UCSD-AML1 (cell line): ENCODE measurements around the gene TYW5.
A peak's percentile ranks its signal among the peaks of the same experiment; 100 is the strongest.
"Not testable (repeated sequence)": the region's sequence is repeated elsewhere in the genome, so short reads cannot be mapped to it uniquely, and the experiment has no call there.

Experiments
- DNase-seq: peaks from one replicate; lab custom pipeline; 2025; ENCODE audit not compliant: unreplicated experiment; lab: John Stamatoyannopoulos, UW

TYW5 gene

DNA sequence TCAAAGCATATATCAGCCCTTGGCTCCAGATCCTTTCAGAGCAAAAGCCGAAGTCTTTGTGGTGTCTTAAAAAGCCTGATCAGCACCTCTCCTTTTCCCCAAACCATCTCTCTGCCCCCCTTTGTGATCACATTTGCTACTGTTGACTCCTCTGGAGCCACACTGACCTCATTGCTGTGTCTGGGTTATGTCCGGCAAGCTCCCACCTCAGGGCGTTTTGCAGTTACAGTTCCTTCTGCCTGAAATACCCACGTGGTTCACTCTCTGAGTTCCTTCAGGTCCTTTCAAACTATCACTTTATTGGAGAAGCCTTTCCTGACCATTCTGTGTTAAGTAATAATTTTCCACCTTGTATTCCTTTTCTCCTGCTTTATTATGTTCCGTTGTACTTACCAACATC is 32.4 kb downstream of the TYW5 start:
- no peak for DNase-seq

DNA sequence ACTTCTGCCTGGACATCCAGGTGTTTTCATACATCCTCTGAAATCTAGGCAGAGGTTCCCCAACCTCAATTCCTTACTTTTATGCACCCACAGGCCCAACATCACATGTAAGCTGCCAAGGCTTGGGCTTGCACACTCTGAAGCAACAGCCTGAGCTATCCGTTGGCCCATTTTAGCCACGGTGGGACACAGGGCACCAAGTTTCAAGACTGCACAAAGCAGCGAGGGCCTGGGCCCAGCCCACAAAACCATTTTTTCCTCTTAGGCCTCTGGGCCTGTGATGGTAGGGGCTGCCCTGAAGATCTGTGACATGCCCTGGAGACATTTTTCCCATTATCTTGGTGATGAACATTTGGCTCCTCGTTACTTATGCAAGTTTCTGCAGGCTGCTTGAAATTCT is 38.3 kb downstream of the TYW5 start:
- no peak for DNase-seq

DNA sequence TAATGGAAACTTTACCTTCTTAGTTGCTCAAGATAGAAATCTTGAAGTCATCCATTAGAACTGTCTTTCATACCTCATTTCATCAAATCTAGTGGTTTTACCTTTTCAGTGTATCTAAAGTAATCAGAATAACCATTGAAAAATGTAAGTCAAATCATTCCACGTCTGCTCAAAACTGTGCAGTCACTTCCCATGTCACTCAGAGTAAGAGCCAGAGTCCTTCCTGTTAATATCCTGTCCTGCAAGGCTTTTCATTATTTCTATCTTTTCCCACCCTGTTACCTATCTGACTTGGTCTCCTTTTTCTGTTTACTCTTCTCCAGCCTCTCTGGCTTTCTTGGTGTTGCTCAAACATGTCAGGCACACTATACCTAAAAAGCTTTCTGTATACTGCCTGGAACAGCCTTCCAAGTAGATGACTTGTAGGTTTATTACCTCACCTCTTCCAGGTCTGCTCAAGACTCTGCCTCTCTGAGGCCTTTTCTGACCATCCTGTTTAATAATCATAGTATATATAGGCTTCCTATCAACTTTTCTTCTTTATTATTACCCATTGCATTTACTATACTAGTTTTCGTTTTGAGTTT is 40.8 kb downstream of the TYW5 start:
- no peak for DNase-seq

DNA sequence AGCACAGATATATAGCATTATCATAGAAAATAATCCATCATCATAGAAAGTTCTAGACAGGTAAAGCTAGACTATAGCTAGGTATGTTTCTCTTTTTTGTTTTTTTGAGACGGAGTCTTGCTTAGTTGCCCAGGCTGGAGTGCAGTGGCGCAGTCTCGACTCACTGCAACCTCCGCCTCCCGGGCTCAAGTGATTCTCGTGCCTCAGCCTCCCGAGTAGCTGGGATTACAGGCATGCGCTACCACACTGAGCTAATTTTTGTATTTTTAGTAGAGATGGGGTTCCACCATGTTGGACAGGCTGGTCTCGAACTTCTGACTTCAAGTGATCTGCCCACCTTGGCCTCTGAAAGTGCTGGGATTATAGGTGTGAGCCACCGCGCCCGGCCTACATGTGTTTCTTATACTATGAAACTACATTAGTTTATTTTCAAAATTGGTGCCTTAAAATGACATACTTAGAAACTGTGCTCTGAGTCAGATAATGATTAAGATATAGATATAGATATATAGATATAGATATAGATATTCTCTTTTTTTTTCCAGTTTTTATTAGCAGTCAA is 42.7 kb downstream of the TYW5 start:
- DNase-seq = not testable (repeated sequence)

DNA sequence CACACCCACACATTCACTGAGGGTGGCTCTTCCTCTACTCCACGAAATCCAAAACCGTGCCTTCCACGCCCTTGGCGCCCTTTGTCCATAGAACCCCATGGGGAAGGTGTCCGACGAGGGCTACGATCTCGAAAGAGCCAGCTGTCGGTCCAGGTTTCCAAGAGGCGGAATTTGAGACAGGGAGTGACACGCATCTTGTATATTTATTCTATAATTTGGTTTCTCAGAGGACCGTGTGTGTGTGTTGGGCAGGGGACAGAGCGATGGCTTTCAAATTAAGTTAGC is 43.5 kb downstream of the TYW5 start:
- DNase-seq = no peak

DNA sequence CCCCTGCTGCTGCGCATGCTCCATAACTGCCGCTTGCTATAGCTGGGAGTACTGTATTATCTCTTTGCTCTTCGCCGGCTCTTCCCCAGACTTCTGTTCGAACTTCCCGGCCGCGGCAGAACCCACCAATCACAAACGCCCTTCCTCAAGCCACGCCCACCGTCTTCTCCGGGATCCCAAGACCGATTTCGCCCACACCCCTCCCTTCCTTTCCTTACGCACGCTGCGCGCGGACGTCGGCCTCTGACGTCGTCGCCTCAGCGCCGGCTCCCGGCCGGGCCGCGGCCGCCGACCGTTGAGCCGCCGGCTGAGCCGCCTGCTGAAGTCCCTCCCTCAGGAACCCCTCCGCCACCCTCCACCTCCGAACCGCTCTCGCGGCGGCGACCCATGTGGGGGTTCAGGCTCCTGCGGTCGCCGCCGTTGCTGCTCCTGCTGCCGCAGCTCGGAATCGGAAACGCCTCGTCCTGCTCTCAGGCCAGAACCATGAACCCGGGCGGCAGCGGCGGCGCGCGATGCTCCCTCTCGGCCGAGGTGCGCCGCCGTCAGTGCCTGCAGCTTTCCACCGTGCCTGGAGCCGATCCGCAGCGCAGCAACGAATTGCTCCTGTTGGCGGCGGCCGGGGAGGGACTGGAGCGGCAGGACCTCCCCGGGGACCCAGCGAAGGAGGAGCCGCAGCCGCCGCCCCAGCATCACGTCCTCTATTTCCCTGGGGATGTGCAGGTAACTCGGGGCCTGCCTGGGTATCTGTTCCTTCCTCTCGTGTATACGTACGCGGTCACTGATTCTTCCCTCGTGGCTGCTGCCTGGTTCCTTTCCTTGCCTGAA is 44.0 kb downstream of the TYW5 start, which contains the start of gene C2orf69:
TSS of gene C2orf69 (plus strand) at position 242 of the 825 bp plus-strand sequence. CDS start at position 388, 146 bp downstream.
- peak; percentile 96 for DNase-seq

DNA sequence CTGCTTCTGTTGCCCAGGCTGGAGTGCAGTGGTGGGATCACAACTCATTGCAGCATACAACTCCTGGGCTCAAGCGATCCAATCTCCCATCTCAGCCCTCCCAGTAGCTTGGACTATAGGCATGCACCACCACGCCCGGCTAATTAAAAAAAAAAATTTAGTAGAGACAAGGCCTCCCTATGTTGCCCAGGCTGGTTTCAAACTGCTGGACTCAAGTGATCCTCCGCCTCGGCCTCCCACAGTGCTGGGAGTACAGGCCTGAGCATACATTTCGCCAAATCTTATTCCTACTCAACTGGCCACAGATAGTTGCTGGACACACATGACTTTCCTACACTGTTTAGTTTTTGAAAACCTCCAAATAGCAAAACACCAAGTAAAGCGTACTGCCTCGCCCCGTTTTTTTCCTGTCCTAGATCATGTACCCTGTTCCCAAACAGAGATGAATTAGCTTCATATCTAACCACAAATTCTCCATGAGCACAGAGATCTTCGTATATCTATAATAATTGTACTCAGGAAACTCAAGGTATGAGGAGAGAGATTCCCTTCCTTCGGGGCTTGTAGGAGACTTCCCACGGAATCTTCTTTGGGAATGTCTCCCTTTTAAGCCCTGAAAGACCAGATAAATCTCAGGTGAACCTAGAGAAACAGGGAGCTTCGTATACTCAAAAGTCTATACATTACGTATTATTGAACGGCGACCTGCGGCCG is 44.8 kb downstream of the TYW5 start:
- no peak for DNase-seq

DNA sequence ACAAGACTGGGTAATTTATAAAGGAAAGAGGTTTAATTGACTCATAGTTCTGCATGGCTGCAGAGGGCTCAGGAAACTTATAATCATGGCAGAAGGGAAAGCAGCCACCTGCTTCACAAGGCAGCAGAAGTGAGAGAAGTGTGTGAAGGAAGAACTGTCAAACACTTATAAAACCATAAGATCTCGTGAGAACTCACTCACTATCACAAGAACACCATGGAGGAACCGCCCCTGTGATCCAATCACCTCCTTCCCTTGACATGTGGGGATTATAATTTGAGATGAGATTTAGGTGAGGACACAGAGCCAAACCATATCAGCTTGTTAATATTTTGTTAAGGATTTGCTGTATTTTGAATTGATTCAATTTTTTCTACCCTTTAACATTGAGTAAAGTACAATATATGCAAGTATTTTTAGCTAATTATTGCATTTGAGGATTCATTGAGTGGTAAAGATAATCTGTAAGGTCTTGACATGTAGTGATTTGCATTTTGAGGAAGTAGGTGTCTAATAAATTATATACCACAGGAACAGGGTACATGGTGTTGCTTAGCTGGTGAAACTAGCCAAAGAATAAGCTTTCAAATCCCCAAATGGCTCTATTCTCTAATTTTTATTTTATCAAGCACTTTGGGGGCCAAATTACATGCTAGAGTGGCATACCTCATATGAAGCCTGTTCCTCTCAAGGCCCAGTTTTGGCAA is 48.1 kb downstream of the TYW5 start:
- DNase-seq = no peak

DNA sequence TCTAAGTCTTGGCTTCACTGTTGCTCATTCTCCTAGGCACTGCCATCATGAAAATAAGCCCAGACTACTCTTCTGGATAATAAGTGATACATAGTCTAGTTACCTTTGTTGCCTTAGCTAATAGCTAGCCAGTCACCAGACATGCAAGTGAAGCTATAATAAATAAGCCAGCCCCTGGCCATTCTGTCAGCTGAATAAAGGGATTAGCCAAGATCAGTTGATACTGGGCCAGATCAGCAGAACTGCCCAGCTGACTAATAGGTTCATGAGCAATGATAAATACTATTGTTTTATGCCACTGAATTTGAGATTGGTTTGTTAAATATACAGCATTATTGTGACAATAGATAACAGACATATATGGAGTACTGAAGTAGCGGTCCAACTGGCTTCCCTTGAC is 52.2 kb downstream of the TYW5 start:
- DNase-seq = no peak

DNA sequence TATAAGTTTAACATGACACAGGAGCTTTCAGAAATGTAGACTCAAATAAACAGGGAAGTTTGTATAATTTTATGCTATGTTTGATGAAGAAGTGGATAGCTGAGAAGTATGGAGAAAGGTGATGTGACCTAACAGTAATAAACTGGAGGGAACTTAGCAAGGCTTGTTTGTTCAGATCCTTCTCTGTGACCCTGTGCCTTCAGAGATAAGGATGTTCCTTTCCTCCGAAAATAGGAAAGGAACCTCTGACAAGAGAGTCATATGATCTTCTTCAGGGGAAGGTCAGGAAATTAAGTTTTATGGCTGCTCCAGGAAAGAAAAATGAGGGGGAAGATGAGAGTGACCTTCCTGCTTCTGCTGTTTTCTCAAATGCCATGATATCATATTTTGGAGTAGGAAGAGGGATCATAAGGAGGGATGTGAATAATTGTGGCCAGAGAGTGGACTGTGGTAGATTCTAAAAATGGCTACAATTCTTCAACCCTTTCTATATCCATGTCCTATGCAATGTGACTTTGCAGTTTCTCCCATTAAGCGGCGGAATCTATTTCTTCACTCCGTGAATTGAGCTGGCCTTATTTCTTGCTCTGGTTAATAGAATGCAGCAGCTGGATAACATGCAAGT is 52.7 kb downstream of the TYW5 start:
- DNase-seq = no peak

DNA sequence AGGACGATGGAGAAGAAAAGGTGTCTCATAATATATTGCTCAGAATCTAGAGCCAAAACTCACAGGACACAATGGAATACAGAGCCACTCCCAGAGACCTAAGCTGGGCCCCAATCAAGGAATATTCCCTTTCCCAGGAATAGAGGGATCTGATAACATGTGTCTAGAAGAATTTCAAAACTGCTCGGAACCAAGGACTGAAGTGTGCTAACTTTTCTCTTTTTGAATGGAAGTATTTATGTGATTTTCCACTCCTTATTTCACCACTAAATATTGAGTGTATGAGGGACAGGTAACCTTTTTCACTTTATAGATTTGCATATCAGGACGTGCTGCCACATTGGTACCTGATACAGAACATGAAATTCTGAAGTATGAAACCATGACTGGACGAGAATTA is 53.3 kb downstream of the TYW5 start:
- no peak for DNase-seq

DNA sequence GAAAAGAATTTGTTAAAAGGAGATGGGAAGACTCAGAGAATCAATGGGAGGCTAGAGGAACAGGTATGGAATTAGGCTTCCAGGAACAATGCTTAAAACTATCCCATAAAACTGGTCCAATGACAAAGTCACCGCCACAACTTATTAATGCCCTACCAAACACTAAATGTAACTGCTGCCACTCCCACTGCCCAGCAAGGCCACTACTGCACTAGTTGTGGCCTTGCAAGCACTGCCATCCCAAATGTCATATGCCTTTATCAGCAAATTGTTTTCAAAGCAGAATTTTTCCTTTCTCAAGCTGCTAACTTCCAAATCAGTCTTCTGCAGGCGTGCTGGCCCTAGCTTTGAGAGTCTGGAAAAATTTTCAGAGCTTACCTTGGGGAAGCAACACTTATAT is 58.7 kb downstream of the TYW5 start:
- no peak for DNase-seq

DNA sequence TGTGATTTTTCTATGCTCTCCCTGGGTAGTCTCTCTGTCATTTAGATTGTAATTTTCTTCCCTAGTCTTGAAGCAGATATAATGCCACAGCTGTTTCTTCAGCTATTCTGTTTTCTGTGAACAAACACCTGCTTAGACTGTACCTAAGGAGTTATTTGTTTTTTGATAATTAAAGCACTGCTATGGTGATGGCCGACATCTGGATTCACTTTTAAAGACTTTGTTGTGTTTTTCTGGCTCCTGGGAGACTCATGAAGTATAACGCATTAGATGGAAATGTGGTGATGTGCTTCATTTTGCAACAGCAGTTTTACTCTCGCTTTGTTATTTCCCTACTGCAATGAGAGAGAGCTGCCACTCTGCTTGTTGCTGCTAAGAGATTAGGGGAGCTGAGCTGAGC is 59.9 kb downstream of the TYW5 start:
- no peak for DNase-seq

DNA sequence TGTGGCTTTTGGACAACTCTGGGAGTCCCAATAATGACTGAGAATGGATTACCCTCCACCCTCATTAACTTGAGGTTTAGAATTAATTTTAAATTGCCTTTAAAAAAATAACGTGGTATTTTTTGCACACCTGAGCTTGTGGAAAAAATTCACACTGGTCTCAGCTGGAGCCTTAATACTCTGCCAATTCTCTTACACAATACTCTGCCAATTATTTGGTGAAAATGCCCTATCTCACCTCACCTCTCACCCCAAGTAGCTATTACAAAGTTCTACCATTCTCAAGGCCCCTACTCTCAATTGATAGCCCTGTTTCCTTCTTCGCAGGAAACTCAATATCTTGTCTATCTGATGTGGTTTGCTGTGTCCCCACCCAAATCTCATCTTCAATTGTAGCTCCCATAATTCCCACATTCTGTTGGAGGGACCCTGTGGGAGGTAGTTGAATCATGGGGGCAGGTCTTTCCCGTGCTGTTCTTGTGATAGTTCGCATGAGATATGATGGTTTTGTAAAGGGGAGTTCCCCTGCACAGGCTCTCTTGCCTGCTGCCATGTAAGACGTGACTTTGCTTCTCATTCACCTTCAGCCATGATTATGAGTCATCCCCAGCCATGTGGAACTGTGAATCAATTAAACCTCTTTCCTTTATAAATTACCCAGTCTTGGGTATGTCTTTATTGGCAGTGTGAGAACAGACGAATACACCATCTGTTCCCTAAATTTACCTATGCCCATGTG is 71.6 kb downstream of the TYW5 start:
- DNase-seq = no peak

DNA sequence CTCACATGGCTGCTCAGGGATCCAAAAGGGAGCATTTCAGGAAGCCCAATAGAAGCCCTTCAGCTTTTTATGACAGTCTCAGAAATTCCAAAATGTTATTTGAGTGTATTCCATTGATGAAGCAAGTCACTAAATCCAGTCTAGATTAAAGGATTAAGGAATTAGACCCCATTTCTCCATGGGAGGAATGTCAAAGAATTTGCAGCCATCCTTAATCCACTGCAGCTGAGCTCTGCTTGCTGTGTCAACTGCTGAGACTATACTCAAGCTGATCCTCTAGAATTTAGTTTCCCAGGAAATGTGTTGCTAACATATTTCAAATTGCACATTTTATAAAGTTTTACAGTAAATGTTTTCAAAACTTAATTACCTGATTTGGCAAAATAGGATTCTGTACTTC is 72.6 kb downstream of the TYW5 start:
- DNase-seq = no peak
